HepG2 (cell line): ENCODE data around the gene MCOLN1. TPM values are rescaled to one million over a fixed set of nuclear protein-coding genes. Genes with fewer than 3 reads are reported as not detected.

Experiments used
- ATAC-seq: fragments of 200-7000 bp; cut with Tn5 transposase; 3 replicates; pipeline ENCODE4 v1.9.1; 2020; ENCODE audit warnings: mild to moderate bottlenecking, moderate library complexity
- BruUV-seq: library from RNA; stranded (reverse); fragments of 400-500 nt; replicated peaks from 2 replicates; lab custom pipeline; 2021; lab: Mats Ljungman, UMichigan
- CTCF ChIA-PET: fragments of 300-600 bp; formaldehyde crosslinking; extraction: SDS; loops from one replicate; lab custom pipeline; 2021; ENCODE audit warnings: low total read pairs, inconsistent platforms, low intra/inter-chr PET ratio; lab: Yijun Ruan, JAX
- POLR2A ChIA-PET: fragments of 350-600 bp; sonication (Branson Sonifier 250); formaldehyde crosslinking; loops from one replicate; lab custom pipeline; 2020; ENCODE audit warnings: antibody characterized with exemption, inconsistent platforms; lab: Yijun Ruan, JAX
- DNase-seq: peaks from one replicate; pipeline ENCODE4 v3.0.0-alpha.2; 2015; ENCODE audit warnings: low spot score
- FAIRE-seq: peaks from 3 replicates; lab custom pipeline; 2011; peaks lifted over from hg19 to GRCh38; lab: Jason Lieb, UNC
- H2AFZ ChIP-seq: one replicate; pipeline ENCODE4 v1.6.1; 2011; ENCODE audit warnings: low read length, inconsistent platforms
- H3K27ac ChIP-seq: fragments of 300-600 bp; 3 replicates; pipeline ENCODE4 v1.8.0; 2011; ENCODE audit warnings: mixed run types, mild to moderate bottlenecking, mixed read lengths, low read length, inconsistent platforms; ENCODE audit not compliant: insufficient read depth; ENCODE audit errors: extremely low read length
- H3K27me3 ChIP-seq, 2 experiments: fragments of 200-600 bp in 1 of 2; 2 replicates in 1 of 2; 3 replicates in 1 of 2; pipeline versions ENCODE4 v1.6.0 to v1.8.0; 2011; ENCODE audit warnings: low read length in 2 of 2, mild to moderate bottlenecking in 2 of 2, moderate library complexity in 2 of 2, inconsistent platforms in 1 of 2; ENCODE audit not compliant: insufficient read depth in 2 of 2, control insufficient read depth in 1 of 2
- H3K36me3 ChIP-seq, 2 experiments: fragments of 200-600 bp in 1 of 2; replicated peaks in 1 of 2; 2 replicates in 1 of 2; 3 replicates in 1 of 2; pipeline versions ENCODE4 v1.5.1 to v1.8.0; 2011; ENCODE audit warnings: low read length in 2 of 2, inconsistent platforms in 1 of 2; ENCODE audit not compliant: insufficient read depth in 2 of 2, control insufficient read depth in 1 of 2
- H3K4me1 ChIP-seq: 2 replicates; pipeline ENCODE4 v1.5.1; 2012; ENCODE audit warnings: low read length, inconsistent platforms; ENCODE audit not compliant: insufficient read depth
- H3K4me2 ChIP-seq: 2 replicates; pipeline ENCODE4 v1.6.0; 2011; ENCODE audit warnings: low read depth, low read length, inconsistent platforms
- H3K4me3 ChIP-seq, 3 experiments: fragments of 200-600 bp in 1 of 3; sonication (generic), shearing (Covaris generic) in 1 of 3; replicated peaks in 1 of 3; 2 replicates each; pipeline ENCODE4 v1.5.1; 2011 to 2016; ENCODE audit warnings: low read length in 3 of 3, inconsistent platforms in 2 of 3, low read depth in 2 of 3, mild to moderate bottlenecking in 2 of 3, control low read depth in 1 of 3, mixed read lengths in 1 of 3; ENCODE audit not compliant: insufficient read depth in 1 of 3
- H3K79me2 ChIP-seq: one replicate; pipeline ENCODE4 v1.6.1; 2011; ENCODE audit warnings: low read length, inconsistent platforms; ENCODE audit not compliant: insufficient read depth
- H3K9ac ChIP-seq: 2 replicates; pipeline ENCODE4 v1.6.0; 2011; ENCODE audit warnings: mild to moderate bottlenecking, low read depth, low read length, inconsistent platforms; ENCODE audit not compliant: insufficient read depth
- H3K9me3 ChIP-seq: 2 replicates; pipeline ENCODE4 v1.5.1; 2012; ENCODE audit warnings: mild to moderate bottlenecking, low read length
- H4K20me1 ChIP-seq: 2 replicates; pipeline ENCODE4 v1.6.0; 2011; ENCODE audit warnings: inconsistent platforms, mild to moderate bottlenecking, low read length, moderate library complexity; ENCODE audit not compliant: insufficient read depth
- CHD4 ChIP-seq: fragments of 200-600 bp; sonication (generic); IDR thresholded peaks from 2 replicates; pipeline ENCODE4 v1.7.0; 2017; ENCODE audit warnings: mild to moderate bottlenecking, low read length, borderline replicate concordance
- FOSL2 ChIP-seq: sonication (generic); formaldehyde crosslinking; IDR thresholded peaks from 2 replicates; pipeline ENCODE4 v1.4.0; 2020; ENCODE audit warnings: missing genetic modification reagents
- FOXJ3 ChIP-seq: sonication (generic); formaldehyde crosslinking; IDR thresholded peaks from 2 replicates; pipeline ENCODE4 v1.4.0; 2020; ENCODE audit warnings: missing genetic modification reagents, mild to moderate bottlenecking, borderline replicate concordance
- FOXM1 ChIP-seq: sonication (generic); formaldehyde crosslinking; IDR thresholded peaks from 2 replicates; pipeline ENCODE4 v1.5.0; 2020; ENCODE audit warnings: missing genetic modification reagents
- HMG20B ChIP-seq: conservative IDR thresholded peaks from 2 replicates; pipeline ENCODE4 v1.6.1; 2016; ENCODE audit warnings: missing genetic modification reagents, missing compliant biosample characterization
- LCORL ChIP-seq, 2 experiments: fragments of 450-650 bp in 1 of 2; sonication (generic) in 1 of 2; formaldehyde crosslinking in 1 of 2; IDR thresholded peaks; 2 replicates each; pipeline versions ENCODE4 v1.5.0 to v1.6.1; 2017 to 2020; ENCODE audit warnings: antibody characterized with exemption in 1 of 2, missing genetic modification reagents in 1 of 2
- MBD4 ChIP-seq: IDR thresholded peaks from 2 replicates; pipeline ENCODE4 v1.6.1; 2012; ENCODE audit warnings: low read length, inconsistent platforms, borderline replicate concordance
- NFKB2 ChIP-seq: sonication (generic); formaldehyde crosslinking; IDR thresholded peaks from 2 replicates; pipeline ENCODE4 v1.4.0; 2020; ENCODE audit warnings: missing genetic modification reagents, borderline replicate concordance
- PPARG ChIP-seq: conservative IDR thresholded peaks from 2 replicates; pipeline ENCODE4 v1.6.1; 2016; ENCODE audit warnings: missing biosample characterization, missing genetic modification reagents
- SCMH1 ChIP-seq: sonication (generic); formaldehyde crosslinking; IDR thresholded peaks from 2 replicates; pipeline ENCODE4 v1.9.0; 2021; ENCODE audit warnings: missing genetic modification reagents, mild to moderate bottlenecking, borderline replicate concordance
- SP140L ChIP-seq: sonication (generic); formaldehyde crosslinking; IDR thresholded peaks from 2 replicates; pipeline ENCODE4 v1.4.0; 2020; ENCODE audit warnings: missing genetic modification reagents, borderline replicate concordance
- SP2 ChIP-seq: sonication (generic); formaldehyde crosslinking; IDR thresholded peaks from 2 replicates; pipeline ENCODE4 v1.5.1; 2020; ENCODE audit warnings: mild to moderate bottlenecking, missing genetic modification reagents
- TEAD2 ChIP-seq: sonication (generic); formaldehyde crosslinking; IDR thresholded peaks from 2 replicates; pipeline ENCODE4 v1.9.0; 2021; ENCODE audit warnings: missing genetic modification reagents
- ZKSCAN8 ChIP-seq: IDR thresholded peaks from 2 replicates; pipeline ENCODE4 v1.6.1; 2016; ENCODE audit warnings: borderline replicate concordance, missing genetic modification reagents, missing compliant biosample characterization
- ZMYM4 ChIP-seq: sonication (generic); formaldehyde crosslinking; IDR thresholded peaks from 2 replicates; pipeline ENCODE4 v1.8.1; 2023; ENCODE audit warnings: mild to moderate bottlenecking, missing genetic modification reagents
- ZNF34 ChIP-seq: sonication (generic); formaldehyde crosslinking; IDR thresholded peaks from 2 replicates; pipeline ENCODE4 v1.4.0; 2020; ENCODE audit warnings: mild to moderate bottlenecking, missing genetic modification reagents, borderline replicate concordance
- WGBS: methylation state at CpG from one replicate; pipeline ENCODE4 v1.1.6; 2017; ENCODE audit warnings: low lambda C conversion rate; 5-methylcytosine and 5-hydroxymethylcytosine counted together
- in situ Hi-C: cut with HindIII; loops from 2 replicates; pipeline ENCODE4 v1.10.0; 2017; ENCODE audit warnings: low pct_unique_long_range_greater_than_20kb; ENCODE audit not compliant: extremely low pct_ligation_motif_present
- intact Hi-C: fragments of 100-400 bp; cut with micrococcal nuclease; formaldehyde crosslinking; loops from one replicate; pipeline ENCODE4 v1.10.0; 2022; ENCODE audit not compliant: unreplicated experiment
- polyA plus RNA-seq, 8 experiments: library from polyadenylated mRNA; depleted of rRNA in 3 of 8; stranded (reverse) in 7 of 8; unstranded in 1 of 8; fragments of >200 nt; fragmentation: Illumina TruSeq in 4 of 8; extraction: Trizol in 4 of 8; gene quantifications; 2 replicates each; pipeline versions ENCODE4 v1.2.1 to v1.2.3, GENCODE V29; 2011 to 2016; ENCODE audit warnings: low read depth in 4 of 8, missing spikeins in 1 of 8, mixed read lengths in 1 of 8; ENCODE audit not compliant: insufficient read depth in 1 of 8
- total RNA-seq, 5 experiments: library from RNA; depleted of rRNA; stranded (reverse); fragments of >200 nt; fragmentation: Illumina TruSeq; extraction: Trizol; gene quantifications; 2 replicates each; pipeline ENCODE4 v1.2.3, GENCODE V29; 2016; ENCODE audit warnings: low read depth in 1 of 5
- TF ChIP-seq, protein P1 (sequence below): sonication (generic); formaldehyde crosslinking; IDR thresholded peaks from 2 replicates; pipeline ENCODE4 v1.9.0; 2021; ENCODE audit warnings: missing genetic modification reagents, borderline replicate concordance
- TF ChIP-seq, protein P2 (sequence below): sonication (generic); formaldehyde crosslinking; IDR thresholded peaks from 2 replicates; pipeline ENCODE4 v1.4.0; 2020; ENCODE audit warnings: missing genetic modification reagents
- TF ChIP-seq, protein P3 (sequence below): sonication (generic); formaldehyde crosslinking; IDR thresholded peaks from 2 replicates; pipeline ENCODE4 v1.4.0; 2020; ENCODE audit warnings: missing genetic modification reagents

MCOLN1 gene
- total and polyA plus RNA-seq, 2 of the 13 experiments (the other 11 are each of a cell fraction or from before 2014, with no cell fraction given): 3.4 to 15.7 TPM

DNA sequence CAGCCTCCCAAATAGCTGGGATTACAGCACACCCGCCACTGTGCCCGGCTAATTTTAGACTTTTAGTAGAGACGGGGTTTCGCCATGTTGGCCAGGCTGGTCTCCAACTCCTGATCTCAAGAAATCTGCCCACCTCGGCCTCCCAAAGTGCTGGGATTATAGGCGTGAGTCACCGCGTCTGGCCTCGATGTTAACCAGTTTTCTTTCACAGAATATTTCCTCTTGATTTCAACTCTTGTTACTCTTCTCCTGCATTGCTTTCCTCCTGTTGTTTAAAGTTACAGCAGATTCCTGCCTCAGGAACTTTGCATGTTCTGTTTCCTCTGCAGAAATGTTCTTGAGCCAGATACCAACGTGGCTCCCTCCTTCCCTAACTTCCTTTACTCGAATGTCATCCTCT, 29.9 kb upstream of the MCOLN1 start (continued):
- TF ChIP-seq FOSL2 (CRISPR knock-in tag): no peak
- TF ChIP-seq, protein P1, sequence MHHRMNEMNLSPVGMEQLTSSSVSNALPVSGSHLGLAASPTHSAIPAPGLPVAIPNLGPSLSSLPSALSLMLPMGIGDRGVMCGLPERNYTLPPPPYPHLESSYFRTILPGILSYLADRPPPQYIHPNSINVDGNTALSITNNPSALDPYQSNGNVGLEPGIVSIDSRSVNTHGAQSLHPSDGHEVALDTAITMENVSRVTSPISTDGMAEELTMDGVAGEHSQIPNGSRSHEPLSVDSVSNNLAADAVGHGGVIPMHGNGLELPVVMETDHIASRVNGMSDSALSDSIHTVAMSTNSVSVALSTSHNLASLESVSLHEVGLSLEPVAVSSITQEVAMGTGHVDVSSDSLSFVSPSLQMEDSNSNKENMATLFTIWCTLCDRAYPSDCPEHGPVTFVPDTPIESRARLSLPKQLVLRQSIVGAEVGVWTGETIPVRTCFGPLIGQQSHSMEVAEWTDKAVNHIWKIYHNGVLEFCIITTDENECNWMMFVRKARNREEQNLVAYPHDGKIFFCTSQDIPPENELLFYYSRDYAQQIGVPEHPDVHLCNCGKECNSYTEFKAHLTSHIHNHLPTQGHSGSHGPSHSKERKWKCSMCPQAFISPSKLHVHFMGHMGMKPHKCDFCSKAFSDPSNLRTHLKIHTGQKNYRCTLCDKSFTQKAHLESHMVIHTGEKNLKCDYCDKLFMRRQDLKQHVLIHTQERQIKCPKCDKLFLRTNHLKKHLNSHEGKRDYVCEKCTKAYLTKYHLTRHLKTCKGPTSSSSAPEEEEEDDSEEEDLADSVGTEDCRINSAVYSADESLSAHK (CRISPR knock-in tag): no peak
- TF ChIP-seq MBD4: no peak
- no peak for TF ChIP-seq FOXM1 (CRISPR knock-in tag)
- TF ChIP-seq, all 625 proteins: peak for 0

DNA sequence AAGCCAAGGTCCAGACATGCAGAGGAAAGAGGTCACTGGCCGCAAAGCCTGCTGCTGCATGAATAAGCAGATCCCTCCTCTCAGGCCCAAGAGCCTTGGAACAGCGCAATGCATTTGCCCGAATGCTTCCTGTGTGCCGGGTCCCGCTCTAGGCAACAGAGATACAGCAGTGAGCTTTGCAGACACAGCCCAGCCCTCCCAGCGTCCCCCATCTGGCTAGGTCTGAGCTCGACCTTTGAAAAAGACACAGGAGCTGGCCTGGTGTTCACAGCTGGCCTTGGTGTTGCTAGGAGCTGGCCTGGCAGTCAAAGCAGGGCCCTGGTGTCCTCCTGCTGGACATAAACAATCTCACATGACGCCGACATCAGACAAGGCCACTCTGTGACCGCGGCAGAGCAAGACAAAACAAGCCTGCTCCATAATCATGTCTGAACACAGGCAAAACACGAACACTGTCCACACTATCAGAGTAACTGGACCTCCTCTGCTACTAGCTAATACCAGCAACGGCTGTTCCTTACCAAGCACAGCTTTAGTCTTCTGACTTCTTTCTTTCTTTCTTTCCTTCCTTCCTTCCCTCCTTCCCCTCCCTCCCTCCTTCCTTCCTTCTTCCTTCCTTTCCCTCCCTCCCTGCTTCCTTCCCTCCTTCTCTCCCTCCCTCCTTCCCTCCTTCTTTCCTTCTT, 27.9 kb upstream of the MCOLN1 start:
- H2AFZ ChIP-seq: peak overlapping the region; percentile 72
- no peaks in the 10 kb centered on the region; a peak in 2 of 5 replicates for H3K27me3 ChIP-seq
- peak; percentile 80 for DNase-seq
- TF ChIP-seq SP2 (CRISPR knock-in tag): no peak
- peak; percentile 58 for TF ChIP-seq FOXJ3
- 0 out of 2 replicates have a peak, but pooled peaks have one; percentile 50 for TF ChIP-seq SP140L (CRISPR knock-in tag)
- TF ChIP-seq ZMYM4 (CRISPR knock-in tag): 0 out of 2 replicates have a peak, but pooled peaks have one; percentile 8
- TF ChIP-seq, protein P2, sequence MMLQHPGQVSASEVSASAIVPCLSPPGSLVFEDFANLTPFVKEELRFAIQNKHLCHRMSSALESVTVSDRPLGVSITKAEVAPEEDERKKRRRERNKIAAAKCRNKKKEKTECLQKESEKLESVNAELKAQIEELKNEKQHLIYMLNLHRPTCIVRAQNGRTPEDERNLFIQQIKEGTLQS: no peak
- TF ChIP-seq LCORL (IDR thresholded peaks at IDR 0.05): no peak
- no peak for TF ChIP-seq LCORL (CRISPR knock-in tag; IDR thresholded peaks at IDR 0.05)
- TF ChIP-seq TEAD2 (CRISPR knock-in tag): no peak
- TF ChIP-seq ZKSCAN8: no peak
- no peak for TF ChIP-seq CHD4
- peak; percentile 57; the same call in 1 of the 2 replicates for TF ChIP-seq NFKB2 (CRISPR knock-in tag)
- TF ChIP-seq PPARG: no peak
- TF ChIP-seq HMG20B (CRISPR knock-in tag): no peak
- TF ChIP-seq SCMH1: no peak
- TF ChIP-seq ZNF34 (CRISPR knock-in tag): no peak
- TF ChIP-seq, protein P3, sequence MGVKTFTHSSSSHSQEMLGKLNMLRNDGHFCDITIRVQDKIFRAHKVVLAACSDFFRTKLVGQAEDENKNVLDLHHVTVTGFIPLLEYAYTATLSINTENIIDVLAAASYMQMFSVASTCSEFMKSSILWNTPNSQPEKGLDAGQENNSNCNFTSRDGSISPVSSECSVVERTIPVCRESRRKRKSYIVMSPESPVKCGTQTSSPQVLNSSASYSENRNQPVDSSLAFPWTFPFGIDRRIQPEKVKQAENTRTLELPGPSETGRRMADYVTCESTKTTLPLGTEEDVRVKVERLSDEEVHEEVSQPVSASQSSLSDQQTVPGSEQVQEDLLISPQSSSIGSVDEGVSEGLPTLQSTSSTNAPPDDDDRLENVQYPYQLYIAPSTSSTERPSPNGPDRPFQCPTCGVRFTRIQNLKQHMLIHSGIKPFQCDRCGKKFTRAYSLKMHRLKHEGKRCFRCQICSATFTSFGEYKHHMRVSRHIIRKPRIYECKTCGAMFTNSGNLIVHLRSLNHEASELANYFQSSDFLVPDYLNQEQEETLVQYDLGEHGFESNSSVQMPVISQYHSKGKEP (CRISPR knock-in tag): no peak

More for the DNA sequence above, 27.9 kb upstream of the MCOLN1 start:
- peak overlapping the region; percentile 91 for H3K4me2 ChIP-seq
- BruUV-seq: no TSS peak
- peak overlapping the region; percentile 84 for H3K27ac ChIP-seq
- no peaks in the 10 kb centered on the region for H3K36me3 ChIP-seq
- WGBS: 0% methylated on average over 7 of the region's 13 CpGs
- ATAC-seq (peak; percentile 93), FAIRE-seq (peak; percentile 79)
- H3K9ac ChIP-seq: peak overlapping the region; percentile 58
- peaks cover 46% of the 10 kb centered on the region for H3K4me1 ChIP-seq
- no peaks in the 10 kb centered on the region for H3K9me3 ChIP-seq
- no peaks in the 10 kb centered on the region for H4K20me1 ChIP-seq
- POLR2A ChIA-PET: interaction anchor here (0.6 to 2.2 kb wide), 3 partner anchors 12 to 139 kb away, joined by 3 to 14 read pairs (median 6); no protein-coding TSS in a partner anchor
- intact Hi-C loops (loop anchor here (10.0 kb wide), 1 partner anchor 100 kb away; no protein-coding TSS in a partner anchor), in situ Hi-C loops (no loop called here)
- CTCF ChIA-PET: no interaction called here
- H3K4me3 ChIP-seq: peak overlapping the region; percentile 35 to 67 (median 46)
- no peaks in the 10 kb centered on the region for H3K79me2 ChIP-seq
